Psoas muscle (tissue), 8 donors: ENCODE results near the gene SIK3. TPM values are rescaled to one million over a fixed set of nuclear protein-coding genes. Genes with fewer than 3 reads are reported as not detected.
"Not testable (repeated sequence)": the region's sequence is repeated elsewhere in the genome, so short reads cannot be mapped to it uniquely, and the experiment has no call there.

Experiments used
- ATAC-seq, 4 donors: fragments of 200-7000 bp; cut with Tn5 transposase; one replicate each; pipeline ENCODE4 v1.9.1; 2020; ENCODE audit warnings: moderate library complexity in 3 of 4, mild to moderate bottlenecking in 2 of 4
- DNase-seq, 2 donors: peaks; one replicate each; pipeline ENCODE4 v3.0.0-alpha.2; 2020
- H3K27ac ChIP-seq: fragments of 200-600 bp; one replicate; pipeline ENCODE4 v1.8.0; 2022
- H3K27me3 ChIP-seq, 3 donors: fragments of 200-600 bp in 1 of 3; one replicate each; pipeline versions ENCODE4 v1.6.1 to v1.8.0; 2013 to 2022; ENCODE audit warnings: low read length in 2 of 3, mild to moderate bottlenecking in 2 of 3, moderate library complexity in 1 of 3; ENCODE audit not compliant: insufficient read depth in 3 of 3
- H3K36me3 ChIP-seq, 2 donors: fragments of 200-600 bp in 1 of 2; one replicate each; pipeline versions ENCODE4 v1.6.1 to v1.8.0; 2013 to 2022; ENCODE audit warnings: low read depth in 1 of 2, mild to moderate bottlenecking in 1 of 2, moderate library complexity in 1 of 2; ENCODE audit not compliant: insufficient read depth in 1 of 2
- H3K4me1 ChIP-seq: fragments of 200-600 bp; one replicate; pipeline ENCODE4 v1.8.0; 2022
- H3K4me3 ChIP-seq: fragments of 200-600 bp; one replicate; pipeline ENCODE4 v1.8.0; 2022; ENCODE audit warnings: mild to moderate bottlenecking
- H3K9me3 ChIP-seq: fragments of 200-600 bp; one replicate; pipeline ENCODE4 v1.8.0; 2022
- CTCF ChIP-seq: fragments of 200-600 bp; IDR thresholded peaks from one replicate; pipeline ENCODE4 v1.8.0; 2022; ENCODE audit warnings: antibody characterized with exemption
- WGBS, 3 donors: extraction: QIAGEN DNeasy Blood & Tissue Kit; methylation state at CpG; one replicate each; pipeline versions ENCODE4 v1.1.6 to v1.1.7; 2013; 5-methylcytosine and 5-hydroxymethylcytosine counted together
- intact Hi-C, 2 donors: fragments of 100-400 bp; cut with DNase I; formaldehyde crosslinking; loops; one replicate each; pipeline versions ENCODE4 v1.11.0 to v1.14.2; 2022
- polyA plus RNA-seq, 3 donors: library from polyadenylated mRNA; stranded (reverse); fragments of 200-250 nt; gene quantifications; one replicate each; pipeline ENCODE4 v1.2.3, GENCODE V29; 2013
- total RNA-seq, 4 donors: library from RNA; stranded (reverse); fragmentation: NEBNext Ultra II Directional in 2 of 4; extraction: Animal tissue kit (Norgen Biotek cat#: 25700) in 2 of 4; gene quantifications; one replicate each; pipeline versions ENCODE4 v1.2.1 to v1.2.4, GENCODE V29; 2021 to 2023
- donor health status: healthy with polysubstance abuse.
- donor health status: DM: no; HTN: no; CAD: no; lungs with moderate emphysema.
- donor health status: Bipolar disorder and iron deficiency.
- donor health status: healthy.
- donor health status: DM: yes; HTN: yes; CAD: no.
- donor health status: DM: no; HTN: no; CAD: no.
- donor health status: DM: no; HTN: no; CAD: no.
- donor health status: DM: yes; HTN: yes; CAD: no.

Gene SIK3
- total and polyA plus RNA-seq, 7 donors, result 16.3 to 47.4 (median 39.8) TPM

DNA sequence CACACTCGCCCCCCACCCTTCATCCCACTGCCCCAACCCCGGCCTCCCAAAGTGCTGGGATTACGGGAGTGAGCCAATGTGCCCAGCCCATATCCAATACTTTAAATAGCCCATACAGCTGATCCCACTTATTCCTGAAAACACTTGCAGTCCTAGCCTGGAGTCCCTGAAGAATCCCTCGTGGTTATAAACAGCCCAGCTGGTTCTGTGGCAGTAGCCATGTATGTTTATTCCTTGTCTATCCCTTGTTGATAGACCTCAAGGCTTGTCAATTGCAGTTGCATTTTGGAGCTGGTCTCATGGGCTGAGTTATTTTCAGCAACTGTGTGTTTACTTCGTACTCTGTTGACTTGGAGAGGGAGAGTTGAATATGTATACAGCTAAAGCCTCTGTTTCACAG, 24.3 kb upstream of the SIK3 start:
- Histone ChIP-seq H3K4me3 (no peak overlapping the region), H3K27me3 (no peaks in the 10 kb centered on the region), H3K9me3 (no peaks in the 10 kb centered on the region), H3K27ac (no peak overlapping the region), H3K36me3 (no peaks in the 10 kb centered on the region), H3K4me1 (no peaks in the 10 kb centered on the region)
- ATAC-seq, result no peak
- DNase-seq, result no peak
- intact Hi-C loops, result no loop called here
- TF ChIP-seq CTCF, result no peak
- 56 to 62% (median 57%) methylated on average over 5 of the region's 5 CpGs for WGBS, 3 donors

DNA sequence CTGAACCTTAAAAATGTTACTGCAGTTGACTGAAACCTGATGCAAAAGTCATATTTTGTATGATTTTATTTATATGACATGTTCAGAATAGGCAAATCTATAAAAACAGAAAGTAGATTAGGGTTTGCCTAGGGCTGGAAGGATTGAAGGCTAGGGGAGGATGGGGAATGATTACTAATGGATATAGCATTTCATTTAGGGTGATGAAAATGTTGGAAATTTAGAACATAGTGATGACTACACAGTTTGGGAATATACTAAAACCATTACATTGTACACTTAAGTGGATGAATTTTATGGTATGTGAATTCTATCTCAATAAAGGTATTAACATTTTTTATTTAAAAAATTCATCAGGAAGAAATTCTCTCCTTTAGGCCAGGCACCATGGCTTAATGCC, 22.9 kb upstream of the SIK3 start:
- intact Hi-C loops, result no loop called here

GRCh38 chr11:117117681-117118080, 19.5 kb upstream of the SIK3 start:
- Histone ChIP-seq H3K9me3 (no peaks in the 10 kb centered on the region), H3K27ac (no peak overlapping the region), H3K36me3 (no peaks in the 10 kb centered on the region), H3K4me1 (no peaks in the 10 kb centered on the region), H3K4me3 (no peak overlapping the region), H3K27me3 (no peaks in the 10 kb centered on the region)
- ATAC-seq (no peak), DNase-seq (no peak)
- no peak for TF ChIP-seq CTCF
- intact Hi-C loops, result no loop called here

More for the DNA sequence above, 22.9 kb upstream of the SIK3 start:
- no peak for TF ChIP-seq CTCF
- ATAC-seq (no peak), DNase-seq (no peak)
- Histone ChIP-seq H3K9me3 (no peaks in the 10 kb centered on the region), H3K4me1 (no peaks in the 10 kb centered on the region), H3K27me3 (no peaks in the 10 kb centered on the region), H3K36me3 (no peaks in the 10 kb centered on the region), H3K27ac (no peak overlapping the region), H3K4me3 (no peak overlapping the region)

GRCh38 chr11:117112939-117113338, 14.7 kb upstream of the SIK3 start:
- H3K4me1 ChIP-seq, H3K36me3 ChIP-seq, ATAC-seq, DNase-seq, H3K9me3 ChIP-seq, H3K27me3 ChIP-seq, H3K4me3 ChIP-seq, H3K27ac ChIP-seq, intact Hi-C loops: not testable (repeated sequence)
- 72 to 79% (median 73%) methylated on average over 1 of the region's 1 CpG for WGBS, 3 donors

- intact Hi-C loops, H3K4me3 ChIP-seq, H3K27ac ChIP-seq, H3K4me1 ChIP-seq, H3K9me3 ChIP-seq, H3K27me3 ChIP-seq, H3K36me3 ChIP-seq, DNase-seq, ATAC-seq: not testable (repeated sequence)
- whole genome bisulfite sequencing, 3 donors, result 66 to 75% (median 70%) methylated on average over 3 of the region's 3 CpGs
These were observed 14.3 kb upstream of the SIK3 start for GRCh38 chr11:117112497-117112896.

- ATAC-seq (no peak), DNase-seq (no peak)
- intact Hi-C loops, result no loop called here
- Histone ChIP-seq H3K4me3 (no peak overlapping the region), H3K4me1 (peaks cover 3% of the 10 kb centered on the region), H3K27me3 (no peaks in the 10 kb centered on the region), H3K9me3 (no peaks in the 10 kb centered on the region), H3K36me3 (no peaks in the 10 kb centered on the region), H3K27ac (no peak overlapping the region)
- no peak for TF ChIP-seq CTCF
- 91 to 94% (median 93%) methylated on average over 27 to 39 of the region's 39 CpGs for WGBS, 3 donors
These were observed 12.2 kb upstream of the SIK3 start for GRCh38 chr11:117110294-117110950.
